IPS DF 6.9 (cell line): ENCODE data around the gene TARM1.

ENCODE experiments used
- DNase-seq: peaks from one replicate; pipeline ENCODE4 v3.0.0-alpha.2; 2013; ENCODE audit warnings: low read depth, low spot score
- H3K27ac ChIP-seq: one replicate; pipeline ENCODE4 v1.5.1; 2013; ENCODE audit warnings: low read length, control low read depth
- H3K27me3 ChIP-seq: 2 replicates; pipeline ENCODE4 v1.6.1; 2013; ENCODE audit warnings: mild to moderate bottlenecking, low read length; ENCODE audit not compliant: control insufficient read depth, insufficient read depth
- H3K36me3 ChIP-seq: 2 replicates; pipeline ENCODE4 v1.6.1; 2013; ENCODE audit warnings: low read length; ENCODE audit not compliant: control insufficient read depth, insufficient read depth
- H3K4me1 ChIP-seq: 2 replicates; pipeline ENCODE4 v1.6.1; 2013; ENCODE audit warnings: low read length; ENCODE audit not compliant: control insufficient read depth, insufficient read depth
- H3K4me3 ChIP-seq: 2 replicates; pipeline ENCODE4 v1.5.1; 2013; ENCODE audit warnings: mild to moderate bottlenecking, low read length
- H3K9me3 ChIP-seq: 2 replicates; pipeline ENCODE4 v1.6.1; 2013; ENCODE audit warnings: low read length, inconsistent platforms; ENCODE audit not compliant: control insufficient read depth, insufficient read depth
- WGBS: extraction: QIAGEN DNeasy Blood & Tissue Kit; methylation state at CpG from one replicate; pipeline ENCODE4 v1.1.7; 2013; ENCODE audit warnings: mixed read lengths, missing lambda C conversion rate; ENCODE audit not compliant: insufficient read length, insufficient coverage; 5-methylcytosine and 5-hydroxymethylcytosine counted together

TARM1 gene

DNA sequence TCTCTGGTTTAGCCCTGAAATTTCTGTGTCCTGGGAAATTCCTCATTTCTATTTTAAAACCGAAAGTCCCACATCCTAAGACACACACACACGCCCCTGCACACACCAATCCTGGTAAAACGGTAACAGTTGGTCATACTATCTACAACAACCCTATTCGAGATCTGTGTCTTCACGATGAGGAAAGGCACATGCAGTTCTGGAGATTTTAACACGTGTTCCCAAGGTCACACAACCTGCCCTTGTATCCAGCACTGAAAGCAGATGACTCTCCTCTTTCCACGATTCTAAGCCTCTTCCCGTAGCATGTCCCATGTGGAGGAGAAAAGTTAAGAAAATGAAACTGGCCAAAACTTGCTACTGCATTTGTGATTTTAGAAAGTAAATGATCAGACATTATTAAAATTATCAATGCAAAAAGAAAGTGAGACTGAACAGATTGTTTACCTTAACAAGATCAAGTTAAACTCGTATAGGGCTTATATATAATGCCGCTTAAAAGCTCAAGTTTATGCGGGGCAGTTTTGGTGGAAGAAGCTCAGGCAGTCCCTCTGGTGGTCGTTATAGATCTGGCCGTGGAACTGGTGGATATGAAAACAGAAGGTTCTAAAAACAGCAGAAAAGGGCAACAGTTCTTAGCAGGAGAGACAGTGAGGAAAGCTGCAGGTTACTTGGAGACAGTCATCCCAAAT lies 50.1 kb downstream of the TARM1 start:
- Histone ChIP-seq H3K27ac (no peak overlapping the region), H3K4me1 (peaks cover 3% of the 10 kb centered on the region), H3K36me3 (no peaks in the 10 kb centered on the region), H3K4me3 (no peak overlapping the region), H3K27me3 (no peaks in the 10 kb centered on the region), H3K9me3 (no peaks in the 10 kb centered on the region)
- DNase-seq: no peak
- WGBS: no CpG with 5 or more reads among the region's 13 CpGs

DNA sequence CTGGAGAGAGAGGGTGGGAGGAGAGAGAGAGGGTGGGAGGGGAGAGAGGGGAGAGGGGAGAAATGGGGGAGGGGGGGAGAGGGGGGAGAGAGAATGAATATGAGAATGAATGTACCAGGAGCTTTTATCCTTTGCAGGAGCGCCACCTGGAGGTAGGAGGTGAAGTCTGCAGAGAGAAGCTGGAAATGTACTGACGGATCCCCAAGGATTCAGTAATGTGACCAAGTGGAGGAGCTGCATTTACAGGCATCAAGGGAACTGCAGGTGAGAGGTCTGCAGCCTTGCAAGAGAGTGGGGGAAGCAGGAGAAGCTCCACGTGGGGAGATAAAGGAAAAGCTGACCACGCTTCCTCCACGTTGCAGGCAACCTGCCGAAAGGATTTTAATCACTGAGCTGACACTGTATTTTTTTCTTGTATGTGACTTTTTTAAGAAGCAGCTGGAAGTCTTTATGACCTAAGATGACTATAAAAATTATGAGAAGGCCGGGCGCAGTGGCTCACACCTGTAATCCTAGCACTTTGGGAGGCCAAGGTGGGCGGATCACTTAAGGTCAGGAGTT lies 51.2 kb downstream of the TARM1 start:
- no peaks in the 10 kb centered on the region for H3K27me3 ChIP-seq
- no CpG with 5 or more reads among the region's 9 CpGs for WGBS
- no peaks in the 10 kb centered on the region for H3K36me3 ChIP-seq
- no peak overlapping the region for H3K4me3 ChIP-seq
- H3K27ac ChIP-seq: no peak overlapping the region
- peak; percentile 84 for DNase-seq
- peaks cover 3% of the 10 kb centered on the region for H3K4me1 ChIP-seq
- no peaks in the 10 kb centered on the region for H3K9me3 ChIP-seq

DNA sequence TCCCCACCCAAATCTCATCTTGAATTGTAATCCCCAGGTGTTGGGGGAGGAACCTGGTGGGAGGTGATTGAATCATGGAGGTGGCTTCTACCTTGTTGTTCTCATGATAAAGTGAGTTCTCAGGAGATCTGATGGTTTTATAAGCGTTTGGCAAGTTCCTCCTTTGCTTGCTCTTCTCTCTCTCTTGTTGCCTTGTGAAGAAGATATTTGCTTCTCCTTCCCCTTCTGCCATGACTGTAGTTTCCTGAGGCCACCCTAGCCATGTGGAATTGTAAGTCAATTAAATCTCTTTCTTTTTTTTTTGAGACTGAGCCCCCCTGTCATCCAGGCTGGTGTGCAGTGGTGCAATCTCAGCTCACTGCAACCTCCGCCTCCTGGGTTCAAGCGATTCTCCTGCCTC lies 51.9 kb downstream of the TARM1 start:
- H3K27ac ChIP-seq: no peak overlapping the region
- H3K9me3 ChIP-seq: no peaks in the 10 kb centered on the region
- no peaks in the 10 kb centered on the region for H3K36me3 ChIP-seq
- no peaks in the 10 kb centered on the region for H3K27me3 ChIP-seq
- H3K4me3 ChIP-seq: no peak overlapping the region
- DNase-seq: no peak
- H3K4me1 ChIP-seq: no peaks in the 10 kb centered on the region; the same call in 1 of the 2 replicates
- no CpG with 5 or more reads among the region's 3 CpGs for WGBS

DNA sequence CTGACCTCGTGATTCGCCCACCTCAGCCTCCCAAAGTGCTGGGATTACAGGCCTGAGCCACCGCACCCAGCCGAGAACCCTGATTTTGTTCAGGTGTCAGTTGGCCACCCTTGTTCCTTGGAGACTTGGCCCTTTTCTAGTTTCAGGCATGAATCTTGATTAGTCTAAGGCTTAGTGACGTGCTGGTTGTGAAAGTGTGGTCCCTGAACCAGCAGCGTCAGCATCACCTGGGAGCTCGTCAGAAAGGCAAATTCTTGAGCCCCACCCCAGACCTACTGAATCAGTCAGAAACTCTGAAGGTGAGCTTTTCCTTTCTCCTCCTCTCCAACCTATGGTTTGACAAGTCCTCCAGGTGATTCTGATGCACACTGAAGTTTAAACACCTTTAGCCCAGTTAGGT lies 54.5 kb downstream of the TARM1 start:
- Histone ChIP-seq H3K27ac (no peak overlapping the region), H3K9me3 (no peaks in the 10 kb centered on the region), H3K4me1 (peaks cover 1% of the 10 kb centered on the region; the same call in 1 of the 2 replicates), H3K36me3 (no peaks in the 10 kb centered on the region), H3K4me3 (no peak overlapping the region), H3K27me3 (no peaks in the 10 kb centered on the region)
- no CpG with 5 or more reads among the region's 7 CpGs for WGBS
- no peak for DNase-seq

DNA sequence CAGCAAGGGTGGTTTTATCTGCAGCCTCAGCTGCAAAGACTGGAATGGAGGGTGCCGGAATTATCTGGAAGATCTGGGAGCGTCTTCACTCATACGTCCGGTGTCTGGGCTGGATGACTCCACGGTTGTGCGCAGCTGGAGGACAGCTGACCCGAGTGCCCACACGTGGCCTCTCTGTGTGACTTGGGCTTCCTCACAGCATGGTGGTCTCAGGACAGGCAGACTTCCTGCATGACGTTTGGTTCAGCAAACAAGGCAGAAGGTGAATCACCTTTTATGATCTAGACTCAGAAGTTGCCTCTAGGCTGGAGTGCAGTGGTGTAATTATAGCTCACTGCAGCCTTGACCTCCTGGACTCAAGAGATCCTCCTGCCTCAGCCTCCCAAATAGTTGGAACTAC lies 56.5 kb downstream of the TARM1 start:
- Histone ChIP-seq H3K4me3 (no peak overlapping the region), H3K36me3 (no peaks in the 10 kb centered on the region), H3K27me3 (no peaks in the 10 kb centered on the region), H3K27ac (no peak overlapping the region), H3K9me3 (no peaks in the 10 kb centered on the region), H3K4me1 (0 out of 2 replicates have a peak, but pooled peaks cover 1% of the 10 kb centered on the region)
- WGBS: no CpG with 5 or more reads among the region's 9 CpGs
- no peak for DNase-seq

DNA sequence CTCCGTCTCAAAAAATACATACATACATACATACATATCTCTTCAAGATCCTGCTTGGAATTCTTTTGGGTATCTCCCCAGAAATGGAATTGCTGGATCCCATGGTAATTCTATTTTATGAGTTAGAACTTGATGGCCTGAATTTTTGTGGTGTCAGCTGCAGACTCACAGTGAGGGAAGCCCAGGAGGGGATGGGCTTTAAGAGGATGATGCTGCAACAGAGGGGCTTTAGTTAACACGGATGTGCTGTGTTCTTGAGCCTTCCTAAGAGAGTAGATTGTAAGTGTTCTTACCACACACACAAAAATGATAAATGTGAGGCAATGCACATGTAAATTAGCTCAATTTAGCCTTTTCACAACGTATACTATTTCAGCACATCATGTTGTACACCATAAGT lies 58.0 kb downstream of the TARM1 start:
- Histone ChIP-seq H3K4me1 (0 out of 2 replicates have a peak, but pooled peaks cover 1% of the 10 kb centered on the region), H3K9me3 (no peaks in the 10 kb centered on the region), H3K4me3 (no peak overlapping the region), H3K27me3 (no peaks in the 10 kb centered on the region), H3K36me3 (no peaks in the 10 kb centered on the region), H3K27ac (no peak overlapping the region)
- WGBS: no CpG with 5 or more reads among the region's 3 CpGs
- no peak for DNase-seq

DNA sequence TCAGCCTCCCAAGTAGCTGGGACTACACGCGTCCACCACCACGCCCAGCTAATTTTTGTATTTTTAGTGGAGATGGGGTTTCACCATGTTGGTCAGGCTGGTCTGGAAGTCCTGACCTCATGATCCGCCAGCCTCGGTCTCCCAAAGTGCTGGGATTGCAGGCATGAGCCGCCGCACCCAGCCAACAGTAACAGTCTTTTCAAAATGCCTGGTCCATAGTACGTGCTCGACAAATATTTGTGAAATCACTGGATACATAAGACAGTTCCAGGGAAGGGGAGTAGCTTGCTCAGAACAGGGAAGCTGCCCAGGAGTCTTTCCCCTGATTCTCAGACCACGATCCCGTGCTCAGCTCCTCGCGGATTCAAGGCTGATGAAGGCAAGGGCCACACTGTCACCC lies 59.2 kb downstream of the TARM1 start:
- Histone ChIP-seq H3K36me3 (no peaks in the 10 kb centered on the region), H3K4me1 (0 out of 2 replicates have a peak, but pooled peaks cover 1% of the 10 kb centered on the region), H3K27ac (no peak overlapping the region), H3K9me3 (no peaks in the 10 kb centered on the region), H3K27me3 (no peaks in the 10 kb centered on the region), H3K4me3 (no peak overlapping the region)
- no CpG with 5 or more reads among the region's 13 CpGs for WGBS
- no peak for DNase-seq

DNA sequence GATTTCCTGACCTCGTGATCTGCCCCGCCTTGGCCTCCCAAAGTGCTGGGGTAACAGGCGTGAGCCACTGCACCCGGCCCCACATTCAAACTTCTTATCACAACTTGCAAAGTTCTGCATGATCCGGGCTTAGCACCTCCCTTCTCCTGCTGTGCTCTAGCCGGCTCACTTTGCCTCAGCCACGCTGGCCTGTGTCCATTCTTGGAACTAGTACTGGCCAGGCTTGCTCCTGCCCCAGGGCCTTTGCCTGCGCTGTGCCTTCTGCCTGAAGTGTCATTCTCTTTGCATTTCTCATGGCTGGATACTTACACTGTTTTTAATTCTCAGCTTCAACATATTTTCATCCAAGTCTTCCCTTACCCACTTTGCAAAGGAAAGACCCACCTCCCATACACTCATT lies 59.8 kb downstream of the TARM1 start:
- no peak for DNase-seq
- WGBS: no CpG with 5 or more reads among the region's 8 CpGs
- H3K27me3 ChIP-seq: no peaks in the 10 kb centered on the region
- no peak overlapping the region for H3K27ac ChIP-seq
- no peaks in the 10 kb centered on the region for H3K9me3 ChIP-seq
- H3K36me3 ChIP-seq: no peaks in the 10 kb centered on the region
- H3K4me3 ChIP-seq: no peak overlapping the region
- H3K4me1 ChIP-seq: 0 out of 2 replicates have a peak, but pooled peaks cover 1% of the 10 kb centered on the region
